ENCODE results near the gene POC1B.

- no peak for TF ChIP-seq CREB5 (CRISPR knock-in tag; IDR thresholded peaks at IDR 0.05; ENCODE audit: low read depth)
- no peak for TF ChIP-seq RARB (CRISPR knock-in tag; IDR thresholded peaks at IDR 0.05)
- TF ChIP-seq PPARA (CRISPR knock-in tag; IDR thresholded peaks at IDR 0.05; ENCODE audit: borderline replicate concordance), result no peak
- TF ChIP-seq ZFP3 (CRISPR knock-in tag; IDR thresholded peaks at IDR 0.05), result no peak
- TF ChIP-seq, protein P1, sequence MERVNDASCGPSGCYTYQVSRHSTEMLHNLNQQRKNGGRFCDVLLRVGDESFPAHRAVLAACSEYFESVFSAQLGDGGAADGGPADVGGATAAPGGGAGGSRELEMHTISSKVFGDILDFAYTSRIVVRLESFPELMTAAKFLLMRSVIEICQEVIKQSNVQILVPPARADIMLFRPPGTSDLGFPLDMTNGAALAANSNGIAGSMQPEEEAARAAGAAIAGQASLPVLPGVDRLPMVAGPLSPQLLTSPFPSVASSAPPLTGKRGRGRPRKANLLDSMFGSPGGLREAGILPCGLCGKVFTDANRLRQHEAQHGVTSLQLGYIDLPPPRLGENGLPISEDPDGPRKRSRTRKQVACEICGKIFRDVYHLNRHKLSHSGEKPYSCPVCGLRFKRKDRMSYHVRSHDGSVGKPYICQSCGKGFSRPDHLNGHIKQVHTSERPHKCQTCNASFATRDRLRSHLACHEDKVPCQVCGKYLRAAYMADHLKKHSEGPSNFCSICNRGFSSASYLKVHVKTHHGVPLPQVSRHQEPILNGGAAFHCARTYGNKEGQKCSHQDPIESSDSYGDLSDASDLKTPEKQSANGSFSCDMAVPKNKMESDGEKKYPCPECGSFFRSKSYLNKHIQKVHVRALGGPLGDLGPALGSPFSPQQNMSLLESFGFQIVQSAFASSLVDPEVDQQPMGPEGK (CRISPR knock-in tag; IDR thresholded peaks at IDR 0.05; ENCODE audit: borderline replicate concordance), result no peak
- TF ChIP-seq ARNTL (CRISPR knock-in tag; IDR thresholded peaks at IDR 0.05; ENCODE audit: borderline replicate concordance, low read depth), result no peak
- TF ChIP-seq CSDC2 (CRISPR knock-in tag; IDR thresholded peaks at IDR 0.05), result no peak
- TF ChIP-seq OSR1 (CRISPR knock-in tag; IDR thresholded peaks at IDR 0.05), result no peak
- no peak for TF ChIP-seq TOX (CRISPR knock-in tag; IDR thresholded peaks at IDR 0.05; ENCODE audit: borderline replicate concordance)
- TF ChIP-seq SNAI2 (CRISPR knock-in tag; IDR thresholded peaks at IDR 0.05), result no peak
- no peak for TF ChIP-seq GLIS3 (CRISPR knock-in tag; IDR thresholded peaks at IDR 0.05)
- no peak for TF ChIP-seq ZFP30 (CRISPR knock-in tag; IDR thresholded peaks at IDR 0.05)
- TF ChIP-seq ZNF70 (CRISPR knock-in tag; IDR thresholded peaks at IDR 0.05), result no peak
These were observed 19.8 kb downstream of the POC1B start for GRCh38 chr12:89506050-89506449.

Data from SK-N-SH treated with all-trans-retinoic acid at 6 μM for 48 hours (cell line).